Thoracic aorta (tissue), 2 donors: Measurements from ENCODE around the gene GSDME. TPM values are rescaled to one million over a fixed set of nuclear protein-coding genes. Genes with fewer than 3 reads are reported as not detected.

Experiments
- ATAC-seq: fragments of 150-250 bp; one replicate; pipeline ENCODE4 v1.8.0; 2017; ENCODE audit warnings: low read depth; ENCODE audit not compliant: insufficient number of reproducible peaks, low FRiP score
- DNase-seq: peaks from one replicate; pipeline ENCODE4 v3.0.0-alpha.2; 2020; ENCODE audit warnings: low spot score
- H3K27ac ChIP-seq, 2 donors: fragments of 200-600 bp; sonication (generic); 1 replicate in 1 of 2; 2 replicates in 1 of 2; pipeline ENCODE4 v1.5.1; 2016; ENCODE audit warnings: mild to moderate bottlenecking in 2 of 2, moderate library complexity in 2 of 2
- H3K27me3 ChIP-seq: fragments of 200-600 bp; sonication (generic); replicated peaks from 2 replicates; pipeline ENCODE4 v1.6.0; 2016; ENCODE audit warnings: mild to moderate bottlenecking; ENCODE audit not compliant: insufficient read depth
- H3K36me3 ChIP-seq: fragments of 200-600 bp; sonication (generic); one replicate; pipeline ENCODE4 v1.5.1; 2016
- H3K4me1 ChIP-seq, 2 donors: fragments of 200-600 bp; sonication (generic); 1 replicate in 1 of 2; 2 replicates in 1 of 2; pipeline versions ENCODE4 v1.5.1 to v1.6.0; 2016; ENCODE audit warnings: low read depth in 2 of 2, mild to moderate bottlenecking in 1 of 2; ENCODE audit not compliant: control insufficient read depth in 1 of 2
- H3K4me3 ChIP-seq: fragments of 200-600 bp; sonication (generic); 2 replicates; pipeline ENCODE4 v1.5.1; 2016; ENCODE audit warnings: mild to moderate bottlenecking
- H3K9me3 ChIP-seq: fragments of 200-600 bp; sonication (generic); 2 replicates; pipeline ENCODE4 v1.5.1; 2016
- total RNA-seq, 2 donors: library from RNA; depleted of rRNA; stranded (reverse); fragments of >200 nt; gene quantifications; one replicate each; pipeline versions ENCODE4 v1.1.0 to v1.2.3, GENCODE V29; 2016
- TF ChIP-seq, protein P1 (sequence below): fragments of 200-600 bp; sonication (generic); IDR thresholded peaks from one replicate; pipeline ENCODE4 v1.5.1; 2019; ENCODE audit warnings: antibody characterized with exemption

GSDME gene
- total RNA-seq, 2 donors from 2014 or later, result 7.3 to 21.7 TPM

DNA sequence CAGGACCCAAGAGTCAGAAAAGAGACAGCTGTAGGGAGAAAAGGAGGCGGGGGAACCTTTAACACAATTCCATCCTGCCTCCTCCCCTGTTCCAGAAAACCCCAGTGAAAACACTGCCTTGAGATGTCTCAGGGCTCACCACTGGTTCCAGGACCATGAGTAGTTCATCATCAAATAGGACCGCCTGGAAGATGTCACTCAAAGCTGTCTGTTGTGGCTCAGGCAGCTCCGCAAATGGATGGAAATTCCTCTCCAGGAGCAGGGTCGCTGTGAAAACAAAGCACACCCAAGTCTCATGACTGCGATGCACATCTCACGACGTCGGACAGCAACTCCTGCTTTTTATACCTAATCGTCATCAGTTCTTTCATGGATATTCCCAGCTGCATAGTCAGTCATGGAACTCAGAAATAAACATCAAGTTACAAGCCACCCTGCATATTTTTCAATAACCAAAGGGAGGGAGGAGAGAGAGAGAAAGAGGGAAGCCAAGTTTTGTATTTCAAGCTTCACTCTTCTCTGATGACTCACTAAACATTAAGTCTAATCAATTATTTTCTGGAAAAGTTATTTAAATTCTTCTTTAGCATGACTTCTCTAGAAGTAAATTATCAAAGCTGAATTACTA is 49.2 kb downstream of the GSDME start:
- no peak overlapping the region for H3K27ac ChIP-seq
- H3K9me3 ChIP-seq, result no peaks in the 10 kb centered on the region
- no peak for ATAC-seq
- H3K27me3 ChIP-seq, result no peaks in the 10 kb centered on the region
- no peaks in the 10 kb centered on the region for H3K36me3 ChIP-seq
- TF ChIP-seq, protein P1, sequence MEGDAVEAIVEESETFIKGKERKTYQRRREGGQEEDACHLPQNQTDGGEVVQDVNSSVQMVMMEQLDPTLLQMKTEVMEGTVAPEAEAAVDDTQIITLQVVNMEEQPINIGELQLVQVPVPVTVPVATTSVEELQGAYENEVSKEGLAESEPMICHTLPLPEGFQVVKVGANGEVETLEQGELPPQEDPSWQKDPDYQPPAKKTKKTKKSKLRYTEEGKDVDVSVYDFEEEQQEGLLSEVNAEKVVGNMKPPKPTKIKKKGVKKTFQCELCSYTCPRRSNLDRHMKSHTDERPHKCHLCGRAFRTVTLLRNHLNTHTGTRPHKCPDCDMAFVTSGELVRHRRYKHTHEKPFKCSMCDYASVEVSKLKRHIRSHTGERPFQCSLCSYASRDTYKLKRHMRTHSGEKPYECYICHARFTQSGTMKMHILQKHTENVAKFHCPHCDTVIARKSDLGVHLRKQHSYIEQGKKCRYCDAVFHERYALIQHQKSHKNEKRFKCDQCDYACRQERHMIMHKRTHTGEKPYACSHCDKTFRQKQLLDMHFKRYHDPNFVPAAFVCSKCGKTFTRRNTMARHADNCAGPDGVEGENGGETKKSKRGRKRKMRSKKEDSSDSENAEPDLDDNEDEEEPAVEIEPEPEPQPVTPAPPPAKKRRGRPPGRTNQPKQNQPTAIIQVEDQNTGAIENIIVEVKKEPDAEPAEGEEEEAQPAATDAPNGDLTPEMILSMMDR, result no peak
- H3K4me3 ChIP-seq, result no peak overlapping the region
- peaks cover 0 to 17% of the 10 kb centered on the region in 2 donors for H3K4me1 ChIP-seq
- no peak for DNase-seq

DNA sequence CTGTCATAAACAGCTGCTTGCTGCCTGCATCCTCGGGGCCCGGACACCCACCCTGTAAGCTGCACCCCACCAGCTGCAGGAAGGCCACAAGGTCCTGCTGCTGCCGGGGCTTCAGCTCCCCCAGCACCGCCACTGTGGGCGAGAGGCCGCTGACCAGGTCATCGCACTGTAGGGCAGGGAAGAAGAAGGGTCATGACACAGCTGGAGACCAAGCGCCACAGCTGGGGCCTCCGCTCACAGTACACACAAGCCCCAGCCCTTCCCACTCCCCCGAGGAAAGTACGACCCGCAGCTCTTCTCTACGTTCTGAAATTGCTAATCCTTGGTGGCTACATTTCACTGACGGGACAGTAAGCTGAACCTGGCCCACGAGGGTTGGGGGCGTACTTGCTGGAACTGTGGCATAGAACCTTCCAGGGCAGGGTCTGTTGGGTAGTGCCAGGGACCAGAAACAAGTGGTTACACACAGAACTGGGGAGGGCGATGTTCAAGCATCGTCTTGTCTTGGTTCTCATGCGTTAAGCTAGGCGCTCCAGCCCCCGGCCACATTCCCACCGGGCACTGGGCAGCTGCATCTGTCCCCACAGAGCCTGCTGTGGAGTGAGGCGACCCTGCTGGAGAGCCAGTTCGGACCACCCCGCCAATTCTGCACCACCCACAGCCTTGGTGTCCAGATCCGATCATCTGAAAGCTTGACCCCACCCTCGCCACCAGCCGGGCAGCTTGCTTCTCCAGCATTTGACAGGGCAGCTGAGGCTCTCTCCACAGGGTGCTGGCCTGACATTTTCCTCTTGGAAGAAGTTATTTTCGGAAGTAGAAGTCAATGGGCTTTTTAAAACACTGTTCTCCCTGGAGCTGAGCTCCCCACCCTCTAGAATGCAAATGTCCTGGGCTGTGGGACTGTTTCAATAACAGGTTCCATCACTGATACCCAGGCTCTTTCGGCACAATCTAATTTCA is 50.8 kb downstream of the GSDME start:
- Histone ChIP-seq H3K4me3 (no peak overlapping the region), H3K27me3 (no peaks in the 10 kb centered on the region), H3K9me3 (no peaks in the 10 kb centered on the region), H3K4me1 (peaks cover 3 to 33% of the 10 kb centered on the region in 2 donors), H3K36me3 (no peaks in the 10 kb centered on the region), H3K27ac (no peak overlapping the region)
- TF ChIP-seq, protein P1, result no peak
- no peak for ATAC-seq
- DNase-seq, result no peak

DNA sequence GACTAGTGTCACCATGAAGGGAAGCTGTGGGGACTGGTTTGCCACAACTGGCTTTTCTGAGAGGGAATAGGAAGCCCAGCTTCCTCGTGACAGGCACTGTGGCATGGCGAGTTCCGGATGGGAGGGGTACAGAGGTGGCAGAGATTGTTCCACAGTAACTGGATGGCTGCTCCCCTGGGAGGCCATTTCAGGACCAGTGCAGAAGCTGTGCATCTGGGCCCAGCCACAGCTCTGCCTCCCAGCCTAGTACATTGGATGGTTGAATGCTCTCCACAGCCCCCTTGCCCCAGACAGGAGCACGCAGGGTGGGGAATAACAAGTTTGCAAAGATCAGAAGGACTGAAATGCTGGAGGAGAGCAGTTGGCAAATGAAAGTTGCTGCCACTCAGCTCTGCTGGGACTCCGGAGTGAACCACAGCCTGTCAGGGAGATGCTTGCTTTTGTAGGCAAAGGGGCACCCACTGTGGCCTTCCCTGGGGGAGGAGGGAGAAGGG is 51.8 kb downstream of the GSDME start:
- H3K4me3 ChIP-seq, result no peak overlapping the region
- no peak for ATAC-seq

DNA sequence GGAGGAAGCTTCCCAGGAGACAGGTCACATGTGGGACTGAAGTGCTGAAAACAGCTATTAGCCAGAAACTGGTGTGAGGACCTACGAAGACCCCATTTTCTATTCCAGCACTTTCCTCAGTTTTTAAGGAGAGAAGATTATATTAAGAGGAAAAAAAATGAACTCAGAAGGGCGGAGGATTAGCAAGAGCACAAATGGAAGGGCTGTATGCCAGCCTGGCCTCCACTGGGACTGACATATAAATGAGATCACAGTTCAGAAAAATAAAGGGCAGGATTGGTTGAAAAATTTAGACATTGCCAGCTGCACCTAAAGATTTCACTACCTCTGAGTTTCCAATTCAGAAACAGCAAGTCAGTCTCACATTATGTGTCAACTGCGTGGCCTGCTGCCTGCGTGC is 53.0 kb downstream of the GSDME start:
- Histone ChIP-seq H3K4me3 (no peak overlapping the region), H3K36me3 (no peaks in the 10 kb centered on the region), H3K27me3 (no peaks in the 10 kb centered on the region), H3K9me3 (no peaks in the 10 kb centered on the region), H3K4me1 (peaks cover 7 to 44% of the 10 kb centered on the region in 2 donors), H3K27ac (peak overlapping the region in 1 of 2 donors; percentile 22)
- TF ChIP-seq, protein P1, result no peak
- no peak for DNase-seq
- no peak for ATAC-seq

More for the DNA sequence above, 51.8 kb downstream of the GSDME start:
- Histone ChIP-seq H3K27ac (no peak overlapping the region), H3K36me3 (no peaks in the 10 kb centered on the region), H3K9me3 (no peaks in the 10 kb centered on the region), H3K4me1 (peaks cover 7 to 43% of the 10 kb centered on the region in 2 donors), H3K27me3 (no peaks in the 10 kb centered on the region)
- no peak for DNase-seq
- TF ChIP-seq, protein P1, result no peak

DNA sequence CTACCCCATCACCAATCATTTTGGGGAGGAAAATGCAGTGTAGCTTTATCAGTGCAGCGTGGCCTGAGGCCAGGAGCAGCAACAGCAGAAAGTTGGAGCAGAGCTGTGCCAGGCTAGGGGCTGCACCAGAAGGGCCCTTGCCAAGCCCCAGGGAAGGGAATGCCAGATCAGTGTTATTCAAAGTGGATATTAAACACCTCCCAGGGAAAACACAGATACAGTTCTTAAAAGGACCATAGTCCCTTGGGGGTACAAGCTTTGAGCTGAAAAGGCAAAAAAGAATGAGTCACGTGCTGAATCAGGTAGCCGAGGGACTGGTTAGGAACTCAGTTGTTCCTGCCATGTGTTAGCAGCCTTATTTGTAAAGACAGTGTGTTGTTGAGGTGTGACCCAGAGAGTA is 54.0 kb downstream of the GSDME start:
- H3K4me3 ChIP-seq, result no peak overlapping the region
- no peaks in the 10 kb centered on the region for H3K9me3 ChIP-seq
- TF ChIP-seq, protein P1, result no peak
- H3K36me3 ChIP-seq, result no peaks in the 10 kb centered on the region
- H3K4me1 ChIP-seq, result peaks cover 7 to 44% of the 10 kb centered on the region in 2 donors
- no peak overlapping the region for H3K27ac ChIP-seq
- DNase-seq (no peak), ATAC-seq (no peak)
- no peaks in the 10 kb centered on the region for H3K27me3 ChIP-seq
